ENCODE measurements around the gene LEF1. TPM values are rescaled to one million over a fixed set of nuclear protein-coding genes. Genes with fewer than 3 reads are reported as not detected.

LEF1 gene
- polyA plus RNA-seq, 1 donor (not counting 4 experiments of a cell fraction or from before 2014, with no cell fraction given) = 1.5 TPM

DNA sequence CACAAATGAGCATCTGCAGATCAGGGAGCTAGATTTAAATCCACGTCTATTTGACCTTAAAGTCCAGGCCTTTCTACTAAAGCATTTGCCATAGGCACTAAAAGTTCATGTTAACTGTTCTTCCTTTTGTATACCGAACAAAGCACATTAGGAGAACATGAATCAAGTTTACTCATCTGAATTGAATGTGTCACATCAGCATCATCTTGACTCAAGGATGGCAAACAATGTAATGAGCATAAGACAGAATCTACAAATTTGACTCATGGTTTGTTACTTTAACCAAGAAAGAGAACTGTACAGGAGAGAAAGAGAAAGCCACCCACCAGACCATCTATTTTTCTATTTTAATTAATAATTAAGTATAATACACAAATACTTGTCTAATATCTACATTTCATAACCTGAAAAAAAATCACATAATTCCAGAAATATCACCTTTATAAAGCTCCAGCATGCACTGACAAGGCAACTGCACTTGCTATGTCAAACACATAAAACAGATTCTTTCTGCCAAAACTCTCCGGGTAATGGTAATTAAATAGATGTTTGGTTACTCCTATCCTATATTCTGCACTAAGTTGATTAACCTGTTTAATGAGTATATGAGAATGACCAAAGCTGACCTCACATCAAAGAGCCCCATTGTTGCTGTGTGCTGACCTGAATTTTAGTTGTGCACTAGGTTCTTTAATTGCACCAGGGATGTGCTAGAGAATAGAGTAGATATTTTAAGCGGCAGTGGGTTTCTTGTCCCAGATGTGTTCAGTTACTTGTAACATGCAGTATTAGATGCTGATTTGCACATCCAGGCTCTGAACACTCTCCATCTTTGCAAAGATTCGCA lies 42.5 kb upstream of the LEF1 start:
- Histone ChIP-seq H2AFZ (ENCODE audit: control insufficient read depth, low read length) (no peak overlapping the region), H3K9me3 (ENCODE audit: control insufficient read depth, low read depth, low read length) (no peaks in the 10 kb centered on the region), H3K4me3 (ENCODE audit: control insufficient read depth in 2 of 3, extremely low read depth in 1 of 3, insufficient read depth in 2 of 3, low read depth in 1 of 3, low read length in 3 of 3) (no peak overlapping the region), H3K4me2 (ENCODE audit: control insufficient read depth, extremely low read depth, insufficient read depth, low read depth, low read length) (no peak overlapping the region), H3K27ac (ENCODE audit: control insufficient read depth, insufficient read depth, low read length) (no peak overlapping the region), H3K4me1 (ENCODE audit: control insufficient read depth, extremely low read depth, insufficient read depth, low read length) (no peaks in the 10 kb centered on the region), H3K36me3 (ENCODE audit: control insufficient read depth in 2 of 2, extremely low read depth in 1 of 2, insufficient read depth in 2 of 2, low read length in 2 of 2) (no peaks in the 10 kb centered on the region), H3K27me3 (ENCODE audit: control insufficient read depth, extremely low read depth, insufficient read depth, low read length) (no peaks in the 10 kb centered on the region), H4K20me1 (ENCODE audit: control insufficient read depth, extremely low read depth, insufficient read depth, low read length) (no peaks in the 10 kb centered on the region), H3K9ac (ENCODE audit: control insufficient read depth, extremely low read depth, insufficient read depth, low read length) (no peak overlapping the region), H3K79me2 (ENCODE audit: control insufficient read depth, insufficient read depth, low read length) (no peaks in the 10 kb centered on the region), H3K9me1 (ENCODE audit: control insufficient read depth, extremely low read depth, insufficient read depth, low read length) (no peaks in the 10 kb centered on the region)
- no peak for DNase-seq (ENCODE audit: low read depth, low spot score)
- no peak for FAIRE-seq
- TF ChIP-seq EZH2 (IDR thresholded peaks at IDR 0.05; ENCODE audit: low read length) = no peak
- no peak for TF ChIP-seq CTCF (optimal IDR thresholded peaks at IDR 0.05 in 1 of 3, IDR thresholded peaks at IDR 0.05 in 1 of 3, conservative IDR thresholded peaks at IDR 0.05 in 1 of 3; ENCODE audit: extremely low read depth in 1 of 3, insufficient read depth in 2 of 3, low read length in 3 of 3)
- dilution Hi-C loops (cut with MboI; ENCODE audit: extremely low pct_ligation_motif_present, low sequenced_read_pairs) = no loop called here

GRCh38 chr4:108209489-108209888 lies 40.8 kb upstream of the LEF1 start:
- no peak overlapping the region for H2AFZ ChIP-seq (ENCODE audit: control insufficient read depth, low read length)

More at GRCh38 chr4:108209489-108209888, 40.8 kb upstream of the LEF1 start:
- no peak overlapping the region for H3K27ac ChIP-seq (ENCODE audit: control insufficient read depth, insufficient read depth, low read length)
- no peak overlapping the region for H3K4me2 ChIP-seq (ENCODE audit: control insufficient read depth, extremely low read depth, insufficient read depth, low read depth, low read length)
- no peak overlapping the region for H3K4me3 ChIP-seq (ENCODE audit: control insufficient read depth in 2 of 3, extremely low read depth in 1 of 3, insufficient read depth in 2 of 3, low read depth in 1 of 3, low read length in 3 of 3)
- no peak overlapping the region for H3K9ac ChIP-seq (ENCODE audit: control insufficient read depth, extremely low read depth, insufficient read depth, low read length)
- no peaks in the 10 kb centered on the region for H4K20me1 ChIP-seq (ENCODE audit: control insufficient read depth, extremely low read depth, insufficient read depth, low read length)
- no peaks in the 10 kb centered on the region for H3K79me2 ChIP-seq (ENCODE audit: control insufficient read depth, insufficient read depth, low read length)
- no peaks in the 10 kb centered on the region for H3K9me1 ChIP-seq (ENCODE audit: control insufficient read depth, extremely low read depth, insufficient read depth, low read length)
- dilution Hi-C loops (cut with MboI; ENCODE audit: extremely low pct_ligation_motif_present, low sequenced_read_pairs) = no loop called here
- no peaks in the 10 kb centered on the region for H3K27me3 ChIP-seq (ENCODE audit: control insufficient read depth, extremely low read depth, insufficient read depth, low read length)
- no peaks in the 10 kb centered on the region for H3K4me1 ChIP-seq (ENCODE audit: control insufficient read depth, extremely low read depth, insufficient read depth, low read length)
- H3K36me3 ChIP-seq (ENCODE audit: control insufficient read depth in 2 of 2, extremely low read depth in 1 of 2, insufficient read depth in 2 of 2, low read length in 2 of 2) = no peaks in the 10 kb centered on the region
- no peak for TF ChIP-seq CTCF (optimal IDR thresholded peaks at IDR 0.05 in 1 of 3, IDR thresholded peaks at IDR 0.05 in 1 of 3, conservative IDR thresholded peaks at IDR 0.05 in 1 of 3; ENCODE audit: extremely low read depth in 1 of 3, insufficient read depth in 2 of 3, low read length in 3 of 3)
- no peak for TF ChIP-seq EZH2 (IDR thresholded peaks at IDR 0.05; ENCODE audit: low read length)
- no peaks in the 10 kb centered on the region for H3K9me3 ChIP-seq (ENCODE audit: control insufficient read depth, low read depth, low read length)
- no peak for FAIRE-seq
- no peak for DNase-seq (ENCODE audit: low read depth, low spot score)
